ENCODE data around the gene MAP4K4. TPM values are rescaled to one million over a fixed set of nuclear protein-coding genes. Genes with fewer than 3 reads are reported as not detected.
"Not testable (repeated sequence)": the region's sequence is repeated elsewhere in the genome, so short reads cannot be mapped to it uniquely, and the experiment has no call there.

MAP4K4 gene
- total and polyA plus RNA-seq, 9 donors, result 62.3 to 153 (median 133) TPM

DNA sequence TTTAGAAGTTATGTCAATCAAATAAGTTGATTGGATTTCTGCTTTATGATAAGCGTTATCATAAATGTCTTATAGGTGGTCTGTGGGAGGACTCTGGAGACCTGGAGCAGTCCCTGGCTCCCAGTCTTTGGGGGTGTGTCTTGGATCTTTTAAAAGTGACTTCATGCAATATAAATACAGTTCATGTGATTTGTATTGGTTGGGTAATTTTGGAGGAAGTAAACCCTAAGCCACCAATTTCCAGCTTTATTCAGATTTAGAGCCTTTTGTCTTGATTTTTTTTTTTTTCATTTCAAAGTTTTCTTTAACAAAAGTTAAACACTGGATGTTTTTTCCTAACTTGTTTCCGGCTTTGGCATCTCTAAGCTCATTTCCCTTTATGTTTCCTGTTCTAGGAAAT, 68.8 kb downstream of the MAP4K4 start:
- H3K36me3 ChIP-seq (ENCODE audit: control insufficient read depth, insufficient read depth, low read length), result no peaks in the 10 kb centered on the region
- WGBS (ENCODE audit: insufficient coverage), result 75% methylated on average over 1 of the region's 2 CpGs
- peaks cover 41% of the 10 kb centered on the region for H3K4me1 ChIP-seq (ENCODE audit: control insufficient read depth, insufficient read depth, low read length)
- no peaks in the 10 kb centered on the region for H3K9me3 ChIP-seq (replicated peaks; ENCODE audit: control insufficient read depth, low read depth, low read length)
- DNase-seq, result peak; percentile 61
- H3K4me3 ChIP-seq (ENCODE audit: low read length), result no peak overlapping the region
- no peaks in the 10 kb centered on the region for H3K27me3 ChIP-seq (ENCODE audit: control insufficient read depth, insufficient read depth, low read length)
- peak overlapping the region; percentile 76 for H3K27ac ChIP-seq (ENCODE audit: low read length)

DNA sequence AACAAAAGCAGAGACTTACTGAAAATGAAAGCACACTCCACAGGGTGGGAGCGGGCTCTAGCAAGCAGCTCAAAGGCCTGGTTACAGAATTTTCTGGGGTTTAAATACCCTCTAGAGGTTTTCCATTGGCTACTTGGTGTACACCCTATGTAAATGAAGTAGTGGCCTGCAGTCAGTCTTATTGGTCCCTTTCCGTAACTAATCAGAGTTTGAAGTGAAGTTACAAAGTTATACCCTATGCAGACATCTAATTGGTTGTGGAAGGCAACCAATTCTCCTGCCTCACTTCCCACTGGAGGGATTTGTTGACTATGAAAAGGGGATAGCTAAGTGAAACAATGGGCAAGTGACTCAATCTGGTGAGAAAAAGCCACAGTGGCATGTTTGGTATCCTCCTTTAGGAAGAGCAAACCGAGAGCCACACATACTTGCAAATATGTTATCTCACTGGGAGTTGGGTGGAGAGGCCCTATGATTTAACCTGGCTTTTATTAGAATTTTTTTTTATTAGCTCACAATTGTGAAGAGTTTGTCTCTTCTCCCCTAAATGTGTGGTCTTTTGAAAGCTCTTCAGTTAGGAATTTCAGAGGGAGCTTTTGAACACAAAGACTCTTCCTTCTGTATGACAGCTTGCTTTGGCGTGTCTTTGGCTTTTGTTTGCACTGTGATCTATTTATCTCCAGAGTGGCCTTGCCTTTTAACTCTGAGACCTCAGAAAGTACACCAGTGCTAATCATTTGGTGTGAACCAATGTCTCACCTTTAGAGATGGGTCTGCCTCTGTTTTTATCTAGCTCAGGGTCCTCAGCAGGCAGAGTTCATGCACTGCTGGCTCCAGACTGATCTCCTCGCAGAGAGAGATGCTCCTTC, 69.6 kb downstream of the MAP4K4 start:
- Histone ChIP-seq H3K36me3 (ENCODE audit: control insufficient read depth, insufficient read depth, low read length) (no peaks in the 10 kb centered on the region), H3K4me3 (ENCODE audit: low read length) (no peak overlapping the region), H3K27me3 (ENCODE audit: control insufficient read depth, insufficient read depth, low read length) (no peaks in the 10 kb centered on the region), H3K9me3 (replicated peaks; ENCODE audit: control insufficient read depth, low read depth, low read length) (no peaks in the 10 kb centered on the region), H3K4me1 (ENCODE audit: control insufficient read depth, insufficient read depth, low read length) (peaks cover 42% of the 10 kb centered on the region), H3K27ac (ENCODE audit: low read length) (peak overlapping the region; percentile 76)
- WGBS (ENCODE audit: insufficient coverage), result 50% methylated on average over 1 of the region's 5 CpGs
- no peak for DNase-seq

GRCh38 chr2:101768556-101769220, 71.2 kb downstream of the MAP4K4 start:
- Histone ChIP-seq H3K36me3 (ENCODE audit: control insufficient read depth, insufficient read depth, low read length) (no peaks in the 10 kb centered on the region), H3K27me3 (ENCODE audit: control insufficient read depth, insufficient read depth, low read length) (no peaks in the 10 kb centered on the region), H3K4me1 (ENCODE audit: control insufficient read depth, insufficient read depth, low read length) (peaks cover 28% of the 10 kb centered on the region), H3K9me3 (replicated peaks; ENCODE audit: control insufficient read depth, low read depth, low read length) (no peaks in the 10 kb centered on the region), H3K27ac (ENCODE audit: low read length) (no peak overlapping the region), H3K4me3 (ENCODE audit: low read length) (no peak overlapping the region)
- 20% methylated on average over 1 of the region's 4 CpGs for WGBS (ENCODE audit: insufficient coverage)
- DNase-seq, result no peak

- whole genome bisulfite sequencing (ENCODE audit: insufficient coverage), result no CpG with 5 or more reads among the region's 3 CpGs
Measured at GRCh38 chr2:101769726-101770125, 72.2 kb downstream of the MAP4K4 start.

DNA sequence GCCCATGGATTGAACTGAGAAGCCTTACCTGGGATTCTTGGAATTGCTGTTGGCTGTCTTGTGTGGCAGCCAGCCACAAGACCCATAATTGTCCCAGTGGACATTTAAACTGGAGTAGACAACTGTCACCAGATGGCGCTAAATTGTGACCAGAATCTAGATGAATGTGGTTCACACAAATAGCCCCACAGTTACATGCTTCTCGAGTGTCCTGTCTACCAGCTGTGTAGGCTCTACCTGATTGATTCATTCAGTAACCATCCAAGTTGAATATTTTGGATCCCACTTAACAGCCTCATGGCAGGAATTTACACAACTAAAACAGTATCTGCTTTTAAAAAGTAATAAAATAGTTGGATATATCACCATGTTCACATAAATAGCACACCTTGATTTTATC, 73.2 kb downstream of the MAP4K4 start:
- no peak for DNase-seq
- 68% methylated on average over 2 of the region's 2 CpGs for WGBS (ENCODE audit: insufficient coverage)
- Histone ChIP-seq H3K27me3 (ENCODE audit: control insufficient read depth, insufficient read depth, low read length) (no peaks in the 10 kb centered on the region), H3K4me1 (ENCODE audit: control insufficient read depth, insufficient read depth, low read length) (peaks cover 31% of the 10 kb centered on the region), H3K36me3 (ENCODE audit: control insufficient read depth, insufficient read depth, low read length) (no peaks in the 10 kb centered on the region), H3K9me3 (replicated peaks; ENCODE audit: control insufficient read depth, low read depth, low read length) (no peaks in the 10 kb centered on the region), H3K4me3 (ENCODE audit: low read length) (no peak overlapping the region), H3K27ac (ENCODE audit: low read length) (no peak overlapping the region)

More at GRCh38 chr2:101769726-101770125, 72.2 kb downstream of the MAP4K4 start:
- DNase-seq; H3K9me3 ChIP-seq (replicated peaks; ENCODE audit: control insufficient read depth, low read depth, low read length); H3K27me3 ChIP-seq (ENCODE audit: control insufficient read depth, insufficient read depth, low read length); H3K4me3 ChIP-seq (ENCODE audit: low read length); H3K27ac ChIP-seq (ENCODE audit: low read length); H3K36me3 ChIP-seq (ENCODE audit: control insufficient read depth, insufficient read depth, low read length): not testable (repeated sequence)
- peaks cover 26% of the 10 kb centered on the region for H3K4me1 ChIP-seq (ENCODE audit: control insufficient read depth, insufficient read depth, low read length)

DNA sequence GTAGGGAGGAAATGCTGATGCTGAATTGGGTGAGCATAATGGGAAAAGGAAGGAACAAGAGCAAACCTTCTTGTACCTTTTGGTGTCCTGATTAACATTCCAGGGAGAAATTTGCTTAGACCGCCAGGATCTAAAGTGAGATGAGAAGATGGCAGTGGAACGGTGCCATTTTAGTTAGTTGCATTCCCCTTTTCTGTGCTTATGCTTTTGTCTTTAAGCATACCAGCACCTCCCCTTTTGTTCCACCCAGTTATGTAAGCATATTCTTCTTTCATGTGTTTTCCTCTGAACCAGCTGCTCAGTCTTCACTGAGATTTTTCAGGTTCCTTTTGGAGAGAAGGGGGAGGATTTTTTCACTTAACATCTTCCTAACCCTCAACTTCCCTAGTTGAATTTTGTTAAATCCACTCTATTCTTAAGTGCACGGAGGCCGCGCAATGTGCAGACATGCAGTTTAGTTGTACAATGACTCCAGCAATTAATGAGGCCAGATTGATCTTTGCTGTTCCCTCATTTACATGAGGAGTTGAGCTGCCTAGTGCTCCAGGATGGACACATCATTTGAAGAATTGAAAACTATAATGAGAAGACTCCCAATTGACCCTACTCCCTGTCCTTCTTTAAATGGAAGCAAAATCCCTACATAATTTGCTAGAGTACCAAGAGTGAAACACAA, 73.9 kb downstream of the MAP4K4 start:
- WGBS (ENCODE audit: insufficient coverage), result no CpG with 5 or more reads among the region's 5 CpGs
- Histone ChIP-seq H3K4me3 (ENCODE audit: low read length) (no peak overlapping the region), H3K36me3 (ENCODE audit: control insufficient read depth, insufficient read depth, low read length) (no peaks in the 10 kb centered on the region), H3K9me3 (replicated peaks; ENCODE audit: control insufficient read depth, low read depth, low read length) (no peaks in the 10 kb centered on the region), H3K27me3 (ENCODE audit: control insufficient read depth, insufficient read depth, low read length) (no peaks in the 10 kb centered on the region), H3K4me1 (ENCODE audit: control insufficient read depth, insufficient read depth, low read length) (peaks cover 28% of the 10 kb centered on the region), H3K27ac (ENCODE audit: low read length) (no peak overlapping the region)
- DNase-seq, result peak; percentile 52

GRCh38 chr2:101771910-101772321, 74.4 kb downstream of the MAP4K4 start:
- Histone ChIP-seq H3K9me3 (replicated peaks; ENCODE audit: control insufficient read depth, low read depth, low read length) (no peaks in the 10 kb centered on the region), H3K27ac (ENCODE audit: low read length) (no peak overlapping the region)

DNA sequence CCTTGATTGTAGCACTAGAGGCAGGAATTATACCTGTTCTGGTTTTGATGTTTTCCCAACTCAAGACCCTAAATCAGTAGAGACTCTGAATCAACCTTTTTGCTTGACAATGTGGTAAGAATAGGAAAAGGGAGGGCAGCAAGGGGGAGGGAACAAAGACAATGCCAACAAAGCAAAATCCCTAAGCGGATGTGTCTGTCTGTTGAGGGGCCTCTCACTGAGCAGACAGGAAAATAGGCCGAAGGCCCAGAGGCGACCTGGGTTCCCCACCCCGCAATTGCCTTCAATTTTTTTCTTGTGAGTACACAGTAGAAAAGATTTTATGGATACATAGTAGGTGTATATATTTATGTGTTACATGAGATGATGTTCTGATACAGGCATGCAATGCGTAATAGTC, 75.6 kb downstream of the MAP4K4 start:
- Histone ChIP-seq H3K27ac (ENCODE audit: low read length) (no peak overlapping the region), H3K4me1 (ENCODE audit: control insufficient read depth, insufficient read depth, low read length) (peaks cover 20% of the 10 kb centered on the region), H3K36me3 (ENCODE audit: control insufficient read depth, insufficient read depth, low read length) (no peaks in the 10 kb centered on the region), H3K4me3 (ENCODE audit: low read length) (no peak overlapping the region), H3K27me3 (ENCODE audit: control insufficient read depth, insufficient read depth, low read length) (no peaks in the 10 kb centered on the region), H3K9me3 (replicated peaks; ENCODE audit: control insufficient read depth, low read depth, low read length) (no peaks in the 10 kb centered on the region)
- DNase-seq, result no peak
- WGBS (ENCODE audit: insufficient coverage), result 80% methylated on average over 1 of the region's 5 CpGs

More at GRCh38 chr2:101771910-101772321, 74.4 kb downstream of the MAP4K4 start:
- Histone ChIP-seq H3K36me3 (ENCODE audit: control insufficient read depth, insufficient read depth, low read length) (no peaks in the 10 kb centered on the region), H3K27me3 (ENCODE audit: control insufficient read depth, insufficient read depth, low read length) (no peaks in the 10 kb centered on the region), H3K4me1 (ENCODE audit: control insufficient read depth, insufficient read depth, low read length) (peaks cover 25% of the 10 kb centered on the region), H3K4me3 (ENCODE audit: low read length) (no peak overlapping the region)
- 87% methylated on average over 2 of the region's 2 CpGs for WGBS (ENCODE audit: insufficient coverage)
- no peak for DNase-seq

DNA sequence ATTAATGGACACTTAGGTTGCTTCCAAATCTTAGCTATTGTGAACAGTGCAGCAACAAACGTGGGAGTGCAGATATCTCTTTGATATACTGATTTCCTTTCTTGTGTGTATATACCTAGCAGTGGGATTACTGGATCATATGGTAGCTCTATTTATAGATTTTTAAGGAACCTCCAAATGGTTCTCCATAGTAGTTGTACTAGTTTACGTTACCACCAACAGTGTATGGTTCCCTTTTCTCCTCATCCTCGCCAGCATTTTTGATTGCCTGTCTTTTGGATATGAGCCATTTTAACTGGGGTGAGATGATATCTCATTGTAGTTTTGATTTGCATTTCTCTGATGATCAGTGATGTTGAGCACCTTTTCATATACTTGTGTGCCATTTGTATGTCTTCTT, 76.5 kb downstream of the MAP4K4 start:
- not testable (repeated sequence) for H3K36me3 ChIP-seq (ENCODE audit: control insufficient read depth, insufficient read depth, low read length); H3K27me3 ChIP-seq (ENCODE audit: control insufficient read depth, insufficient read depth, low read length); H3K27ac ChIP-seq (ENCODE audit: low read length); H3K9me3 ChIP-seq (replicated peaks; ENCODE audit: control insufficient read depth, low read depth, low read length); DNase-seq; H3K4me3 ChIP-seq (ENCODE audit: low read length)
- H3K4me1 ChIP-seq (ENCODE audit: control insufficient read depth, insufficient read depth, low read length), result peaks cover 24% of the 10 kb centered on the region
- no CpG with 5 or more reads among the region's 3 CpGs for WGBS (ENCODE audit: insufficient coverage)

GRCh38 chr2:101775092-101775491, 77.6 kb downstream of the MAP4K4 start:
- Histone ChIP-seq H3K36me3 (ENCODE audit: control insufficient read depth, insufficient read depth, low read length) (no peaks in the 10 kb centered on the region), H3K27me3 (ENCODE audit: control insufficient read depth, insufficient read depth, low read length) (no peaks in the 10 kb centered on the region), H3K4me3 (ENCODE audit: low read length) (no peak overlapping the region), H3K27ac (ENCODE audit: low read length) (no peak overlapping the region), H3K9me3 (replicated peaks; ENCODE audit: control insufficient read depth, low read depth, low read length) (no peaks in the 10 kb centered on the region), H3K4me1 (ENCODE audit: control insufficient read depth, insufficient read depth, low read length) (peaks cover 24% of the 10 kb centered on the region)
- WGBS (ENCODE audit: insufficient coverage), result no CpG with 5 or more reads among the region's 2 CpGs
- no peak for DNase-seq
